Gastrocnemius medialis (tissue), 4 donors: ENCODE data around the gene PBRM1.

ENCODE experiments used
- CTCF ChIP-seq, 5 experiments: fragments of 450-650 bp in 3 of 5; fragments of 200-600 bp in 2 of 5; sonication (generic) in 2 of 5; IDR thresholded peaks in 4 of 5; conservative IDR thresholded peaks in 1 of 5; 1 replicate in 4 of 5; 2 replicates in 1 of 5; pipeline ENCODE4 v1.5.1; 2016 to 2019; ENCODE audit warnings: antibody characterized with exemption in 5 of 5, mild to moderate bottlenecking in 3 of 5, moderate library complexity in 3 of 5
- POLR2A ChIP-seq, 2 donors: fragments of 450-650 bp; IDR thresholded peaks; one replicate each; pipeline ENCODE4 v1.6.1; 2017; ENCODE audit warnings: antibody characterized with exemption in 2 of 2, mild to moderate bottlenecking in 2 of 2, moderate library complexity in 2 of 2

GRCh38 chr3:52537726-52538421, 147.8 kb downstream of the PBRM1 start:
- TF ChIP-seq CTCF (IDR thresholded peaks at IDR 0.05 in 4 of 5, conservative IDR thresholded peaks at IDR 0.05 in 1 of 5) (no peak), POLR2A (IDR thresholded peaks at IDR 0.05) (no peak)
